Measurements from ENCODE around the gene HDAC7. TPM values are rescaled to one million over a fixed set of nuclear protein-coding genes. Genes with fewer than 3 reads are reported as not detected.
A peak's percentile ranks its signal among the peaks of the same experiment; 100 is the strongest.
"Not testable (repeated sequence)": the region's sequence is repeated elsewhere in the genome, so short reads cannot be mapped to it uniquely, and the experiment has no call there.

HDAC7 gene
- polyA plus RNA-seq, 1 donor: 32.9 TPM

DNA sequence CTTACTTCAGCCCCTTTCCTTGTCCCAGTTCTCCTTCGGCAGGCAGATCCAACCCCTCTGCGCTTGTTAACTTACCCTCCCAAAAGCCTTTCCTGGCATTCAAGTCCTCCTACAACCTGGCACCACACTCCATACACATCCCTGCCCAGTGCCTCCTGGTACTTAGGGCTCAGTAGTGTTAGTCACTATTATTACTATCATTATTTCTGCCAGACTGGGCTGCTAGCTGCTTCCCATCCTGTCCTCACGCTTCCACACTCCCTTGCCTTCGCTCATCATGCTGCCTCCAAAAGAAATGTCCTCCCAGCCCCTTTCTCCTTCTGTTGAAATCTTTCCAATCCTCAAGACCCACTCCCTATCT is 1.6 kb upstream of the HDAC7 start:
- Histone ChIP-seq H3K4me1 (ENCODE audit: control insufficient read depth, insufficient read depth, low read length) (peaks cover 36% of the 10 kb centered on the region), H3K27ac (ENCODE audit: low read length) (peak overlapping the region; percentile 91), H3K4me3 (ENCODE audit: low read length) (peak overlapping the region; percentile 70), H3K36me3 (ENCODE audit: control insufficient read depth, insufficient read depth, low read length) (no peaks in the 10 kb centered on the region), H3K9me3 (ENCODE audit: control insufficient read depth, low read depth, low read length) (no peaks in the 10 kb centered on the region), H3K27me3 (ENCODE audit: control insufficient read depth, insufficient read depth, low read length) (no peaks in the 10 kb centered on the region)
- 100% methylated on average over 1 of the region's 4 CpGs for WGBS (ENCODE audit: insufficient coverage, low lambda C conversion rate)
- DNase-seq: no peak

DNA sequence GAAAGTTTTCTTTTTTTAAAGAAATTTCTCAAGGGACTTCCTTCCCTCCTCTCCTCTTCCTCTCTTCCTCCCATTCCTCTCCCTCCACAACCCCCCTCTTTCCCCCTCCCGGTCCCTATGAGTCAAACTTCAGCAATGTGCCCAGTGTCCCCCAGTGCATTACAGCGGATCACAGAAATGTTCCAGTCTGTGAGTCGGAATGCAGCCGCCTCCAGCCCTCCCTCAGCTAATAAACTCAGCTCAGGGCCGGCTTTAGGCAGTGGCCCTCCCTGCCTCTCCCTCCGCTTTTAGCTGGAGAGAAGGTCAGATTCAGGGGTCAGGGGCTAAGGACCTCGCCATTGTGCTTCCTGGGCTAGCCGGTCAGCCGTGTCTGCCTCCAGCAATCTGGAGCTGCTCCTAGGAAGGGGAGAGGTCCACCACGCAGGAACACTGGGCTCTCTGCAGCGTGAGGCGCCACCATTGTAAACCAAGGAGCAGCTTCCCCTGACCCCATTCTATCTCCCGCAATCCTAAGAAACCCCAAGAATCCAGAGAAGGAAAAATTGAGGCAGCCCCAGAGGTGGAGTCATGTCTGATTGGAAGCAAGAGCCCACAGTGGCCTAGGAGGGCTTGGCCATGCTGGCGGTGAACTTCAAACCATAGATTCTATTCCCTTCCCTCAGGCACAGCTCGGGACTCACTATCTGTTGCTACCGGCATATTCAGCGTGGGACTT is 1.1 kb upstream of the HDAC7 start:
- Histone ChIP-seq H3K36me3 (ENCODE audit: control insufficient read depth, insufficient read depth, low read length) (no peaks in the 10 kb centered on the region), H3K4me1 (ENCODE audit: control insufficient read depth, insufficient read depth, low read length) (peaks cover 36% of the 10 kb centered on the region)
- 17% methylated on average over 1 of the region's 17 CpGs for WGBS (ENCODE audit: insufficient coverage, low lambda C conversion rate)

GRCh38 chr12:47819138-47819895 is 386 bp downstream of the HDAC7 start:
- H3K27me3 ChIP-seq (ENCODE audit: control insufficient read depth, insufficient read depth, low read length): no peaks in the 10 kb centered on the region
- peak in 1 of 2 donors; percentile 67 for DNase-seq
- peak overlapping the region; percentile 70 for H3K4me3 ChIP-seq (ENCODE audit: low read length)
- H3K9me3 ChIP-seq (ENCODE audit: control insufficient read depth, low read depth, low read length): no peaks in the 10 kb centered on the region
- peak overlapping the region; percentile 91 for H3K27ac ChIP-seq (ENCODE audit: low read length)
- H3K36me3 ChIP-seq (ENCODE audit: control insufficient read depth, insufficient read depth, low read length): no peaks in the 10 kb centered on the region
- WGBS (ENCODE audit: insufficient coverage, low lambda C conversion rate): no CpG with 5 or more reads among the region's 77 CpGs
- H3K4me1 ChIP-seq (ENCODE audit: control insufficient read depth, insufficient read depth, low read length): peaks cover 36% of the 10 kb centered on the region

More for the DNA sequence above, 1.1 kb upstream of the HDAC7 start:
- Histone ChIP-seq H3K4me3 (ENCODE audit: low read length) (peak overlapping the region; percentile 70), H3K9me3 (ENCODE audit: control insufficient read depth, low read depth, low read length) (no peaks in the 10 kb centered on the region), H3K27me3 (ENCODE audit: control insufficient read depth, insufficient read depth, low read length) (no peaks in the 10 kb centered on the region), H3K27ac (ENCODE audit: low read length) (peak overlapping the region; percentile 91)
- peak; percentile 80 to 84 for DNase-seq

- peak overlapping the region; percentile 57 for H3K4me3 ChIP-seq (ENCODE audit: low read length)
- no peaks in the 10 kb centered on the region for H3K27me3 ChIP-seq (ENCODE audit: control insufficient read depth, insufficient read depth, low read length)
- peaks cover 43% of the 10 kb centered on the region for H3K4me1 ChIP-seq (ENCODE audit: control insufficient read depth, insufficient read depth, low read length)
- H3K36me3 ChIP-seq (ENCODE audit: control insufficient read depth, insufficient read depth, low read length): peaks cover 2% of the 10 kb centered on the region
- H3K9me3 ChIP-seq (ENCODE audit: control insufficient read depth, low read depth, low read length): no peaks in the 10 kb centered on the region
- DNase-seq: peak in 1 of 2 donors; percentile 34
- no CpG with 5 or more reads among the region's 23 CpGs for WGBS (ENCODE audit: insufficient coverage, low lambda C conversion rate)
- H3K27ac ChIP-seq (ENCODE audit: low read length): peak overlapping the region; percentile 62
These were observed 1.1 kb downstream of the HDAC7 start for GRCh38 chr12:47818467-47819137.

GRCh38 chr12:47818007-47818376 is 1.7 kb downstream of the HDAC7 start:
- H3K36me3 ChIP-seq (ENCODE audit: control insufficient read depth, insufficient read depth, low read length): peaks cover 2% of the 10 kb centered on the region
- H3K27ac ChIP-seq (ENCODE audit: low read length): peak overlapping the region; percentile 2
- no peak overlapping the region for H3K4me3 ChIP-seq (ENCODE audit: low read length)
- H3K4me1 ChIP-seq (ENCODE audit: control insufficient read depth, insufficient read depth, low read length): peaks cover 49% of the 10 kb centered on the region
- H3K27me3 ChIP-seq (ENCODE audit: control insufficient read depth, insufficient read depth, low read length): no peaks in the 10 kb centered on the region
- no CpG with 5 or more reads among the region's 3 CpGs for WGBS (ENCODE audit: insufficient coverage, low lambda C conversion rate)
- DNase-seq: no peak
- H3K9me3 ChIP-seq (ENCODE audit: control insufficient read depth, low read depth, low read length): no peaks in the 10 kb centered on the region

DNA sequence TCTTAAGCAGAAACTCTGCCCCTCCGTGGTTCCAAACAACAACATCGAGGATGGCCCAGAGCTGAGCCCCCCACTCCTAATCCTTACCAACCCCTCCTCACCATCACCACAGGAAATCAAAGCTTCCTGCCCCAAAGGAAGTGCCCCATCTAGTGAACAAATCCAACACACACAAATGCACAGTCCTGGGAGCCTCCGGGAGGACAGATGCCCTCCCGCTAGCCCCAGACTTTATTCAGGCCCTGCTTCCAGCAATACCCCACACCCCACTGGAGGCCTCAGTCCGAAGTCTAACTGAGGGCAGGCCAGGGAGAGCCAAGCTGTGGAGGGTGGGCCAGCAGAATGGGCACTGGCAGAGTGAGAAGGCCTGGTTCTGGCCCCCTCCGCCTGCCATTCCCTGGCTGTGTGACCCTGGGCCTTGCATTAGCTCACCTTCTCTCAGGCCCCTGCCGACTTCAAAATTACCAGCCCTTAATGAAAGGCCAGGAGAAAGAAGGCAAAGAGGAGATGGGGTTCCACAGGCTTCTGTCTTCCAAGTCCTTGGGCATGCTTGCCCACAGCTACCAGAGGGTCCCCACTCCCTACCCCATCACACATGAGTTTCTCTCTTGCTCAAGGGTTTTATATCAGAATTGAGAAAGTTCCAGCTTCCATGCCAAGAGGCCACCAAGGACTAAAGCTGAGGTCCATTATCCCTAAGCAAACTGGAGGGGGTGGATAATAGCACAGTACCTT is 2.3 kb downstream of the HDAC7 start:
- no CpG with 5 or more reads among the region's 7 CpGs for WGBS (ENCODE audit: insufficient coverage, low lambda C conversion rate)
- Histone ChIP-seq H3K27ac (ENCODE audit: low read length) (peak overlapping the region; percentile 59), H3K9me3 (ENCODE audit: control insufficient read depth, low read depth, low read length) (no peaks in the 10 kb centered on the region), H3K36me3 (ENCODE audit: control insufficient read depth, insufficient read depth, low read length) (peaks cover 2% of the 10 kb centered on the region), H3K27me3 (ENCODE audit: control insufficient read depth, insufficient read depth, low read length) (no peaks in the 10 kb centered on the region), H3K4me1 (ENCODE audit: control insufficient read depth, insufficient read depth, low read length) (peaks cover 50% of the 10 kb centered on the region), H3K4me3 (ENCODE audit: low read length) (no peak overlapping the region)
- DNase-seq: peak in 1 of 2 donors; percentile 58

- Histone ChIP-seq H3K9me3 (ENCODE audit: control insufficient read depth, low read depth, low read length) (no peaks in the 10 kb centered on the region), H3K4me3 (ENCODE audit: low read length) (no peak overlapping the region), H3K36me3 (ENCODE audit: control insufficient read depth, insufficient read depth, low read length) (peaks cover 2% of the 10 kb centered on the region), H3K4me1 (ENCODE audit: control insufficient read depth, insufficient read depth, low read length) (peaks cover 52% of the 10 kb centered on the region), H3K27me3 (ENCODE audit: control insufficient read depth, insufficient read depth, low read length) (no peaks in the 10 kb centered on the region), H3K27ac (ENCODE audit: low read length) (peak overlapping the region; percentile 59)
- no peak for DNase-seq
- WGBS (ENCODE audit: insufficient coverage, low lambda C conversion rate): no CpG with 5 or more reads among the region's 12 CpGs
These were observed 3.1 kb downstream of the HDAC7 start for GRCh38 chr12:47816403-47817271.

DNA sequence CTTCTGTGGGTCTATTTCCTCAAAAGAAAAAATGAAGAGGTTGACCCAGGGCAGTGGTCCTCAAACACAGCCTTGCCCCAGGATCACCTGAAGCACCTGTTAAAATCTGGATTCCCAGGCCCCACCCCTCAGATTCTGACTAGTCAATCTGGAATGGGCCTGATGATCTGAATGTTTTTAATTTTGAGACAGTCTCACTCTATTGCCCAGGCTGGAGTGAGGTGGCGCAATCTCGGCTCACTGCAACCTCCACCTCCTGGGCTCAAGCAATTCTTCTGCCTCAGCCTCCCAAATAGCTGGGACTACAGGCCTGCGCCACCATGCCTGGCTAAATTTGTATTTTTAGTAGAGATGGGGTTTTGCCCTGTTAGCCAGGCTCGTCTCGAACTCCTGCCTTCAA is 4.3 kb downstream of the HDAC7 start:
- H3K36me3 ChIP-seq (ENCODE audit: control insufficient read depth, insufficient read depth, low read length); DNase-seq; H3K9me3 ChIP-seq (ENCODE audit: control insufficient read depth, low read depth, low read length); H3K27ac ChIP-seq (ENCODE audit: low read length); H3K27me3 ChIP-seq (ENCODE audit: control insufficient read depth, insufficient read depth, low read length); H3K4me3 ChIP-seq (ENCODE audit: low read length): not testable (repeated sequence)
- H3K4me1 ChIP-seq (ENCODE audit: control insufficient read depth, insufficient read depth, low read length): peaks cover 48% of the 10 kb centered on the region
- WGBS (ENCODE audit: insufficient coverage, low lambda C conversion rate): no CpG with 5 or more reads among the region's 5 CpGs

DNA sequence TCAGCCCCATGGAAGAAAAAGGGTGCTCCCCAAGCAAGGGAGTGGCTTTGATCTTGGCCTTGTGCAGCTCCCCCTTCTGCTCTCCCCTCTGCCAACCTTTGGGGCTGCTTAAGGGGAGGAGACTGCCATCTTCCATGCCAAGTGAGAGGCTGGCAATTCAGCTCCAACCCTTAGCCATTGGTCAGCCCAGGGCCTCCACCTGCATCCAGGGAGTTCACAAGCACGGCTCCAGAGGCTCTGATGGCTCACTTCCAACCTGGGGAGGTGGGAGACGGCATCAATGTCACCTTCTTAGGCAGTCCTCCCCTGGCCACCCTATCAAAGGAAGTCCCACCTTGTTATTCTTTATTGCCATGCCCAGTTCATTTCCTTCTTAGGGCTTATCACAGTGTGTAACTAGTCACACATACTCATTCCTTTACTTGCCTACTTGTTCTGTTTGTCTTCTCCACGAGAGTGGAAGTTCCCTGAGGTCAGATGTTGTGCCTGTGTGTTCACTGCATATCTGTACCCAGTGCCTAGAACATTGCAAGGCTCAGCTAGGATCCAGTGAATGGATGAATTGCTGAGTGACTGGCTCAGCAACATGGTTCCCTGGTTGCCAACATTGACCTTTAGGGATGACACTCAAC is 5.0 kb downstream of the HDAC7 start:
- peaks cover 2% of the 10 kb centered on the region for H3K36me3 ChIP-seq (ENCODE audit: control insufficient read depth, insufficient read depth, low read length)
- WGBS (ENCODE audit: insufficient coverage, low lambda C conversion rate): no CpG with 5 or more reads among the region's 3 CpGs
- H3K9me3 ChIP-seq (ENCODE audit: control insufficient read depth, low read depth, low read length): no peaks in the 10 kb centered on the region
- H3K27ac ChIP-seq (ENCODE audit: low read length): no peak overlapping the region
- H3K27me3 ChIP-seq (ENCODE audit: control insufficient read depth, insufficient read depth, low read length): no peaks in the 10 kb centered on the region
- no peak for DNase-seq
- H3K4me3 ChIP-seq (ENCODE audit: low read length): no peak overlapping the region
- H3K4me1 ChIP-seq (ENCODE audit: control insufficient read depth, insufficient read depth, low read length): peaks cover 48% of the 10 kb centered on the region
